NCI-H187 (cell line): ENCODE data around the gene RPS19BP1.

Experiments
- DNase-seq, 2 experiments: peaks; one replicate each; lab custom pipeline; 2025; lab: John Stamatoyannopoulos, UW

RPS19BP1 gene, protein sequence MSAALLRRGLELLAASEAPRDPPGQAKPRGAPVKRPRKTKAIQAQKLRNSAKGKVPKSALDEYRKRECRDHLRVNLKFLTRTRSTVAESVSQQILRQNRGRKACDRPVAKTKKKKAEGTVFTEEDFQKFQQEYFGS

DNA sequence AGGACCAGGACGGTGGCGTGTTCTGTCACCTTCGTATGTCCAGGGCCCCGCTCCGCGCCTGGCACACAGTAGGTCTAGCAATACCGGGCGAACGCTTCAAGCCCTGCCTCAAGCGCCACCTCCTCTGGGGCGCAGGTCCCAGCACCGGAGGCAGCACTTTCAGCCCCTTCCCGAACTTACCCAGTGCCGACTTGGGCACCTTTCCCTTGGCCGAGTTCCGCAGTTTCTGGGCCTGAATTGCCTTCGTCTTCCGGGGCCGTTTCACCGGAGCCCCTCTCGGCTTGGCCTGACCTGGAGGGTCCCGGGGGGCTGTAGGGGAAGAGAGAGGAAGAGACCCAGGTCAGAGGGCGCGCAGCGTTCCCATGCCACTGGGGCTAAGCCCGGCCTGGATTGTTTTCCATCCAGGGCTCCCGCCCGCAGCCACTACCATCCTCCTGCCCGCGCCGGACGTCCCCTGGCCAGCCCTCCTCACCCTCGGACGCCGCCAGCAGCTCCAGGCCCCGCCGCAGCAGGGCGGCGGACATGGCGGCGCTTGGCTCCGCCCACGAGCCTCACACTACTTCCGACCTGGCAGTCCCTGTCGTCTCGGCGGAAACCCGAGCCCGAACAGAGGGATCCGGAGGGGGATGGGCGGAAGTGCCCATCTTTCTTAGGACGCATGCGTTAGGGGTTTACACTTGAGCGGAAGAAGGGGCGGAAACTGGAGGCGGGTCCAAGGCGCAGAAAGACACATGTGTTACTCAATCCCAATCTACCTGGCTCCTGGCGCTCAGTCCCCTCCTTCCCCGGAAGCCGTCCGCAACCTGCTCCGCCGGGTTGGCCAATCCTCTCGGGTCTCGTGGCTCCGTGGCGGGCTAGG, at the start of gene RPS19BP1:
TSS of gene RPS19BP1 (minus strand) at position 534 of the 859 bp plus-strand sequence. CDS start at position 524, 10 bp downstream.
- peak; percentile 92 to 97 for DNase-seq

DNA sequence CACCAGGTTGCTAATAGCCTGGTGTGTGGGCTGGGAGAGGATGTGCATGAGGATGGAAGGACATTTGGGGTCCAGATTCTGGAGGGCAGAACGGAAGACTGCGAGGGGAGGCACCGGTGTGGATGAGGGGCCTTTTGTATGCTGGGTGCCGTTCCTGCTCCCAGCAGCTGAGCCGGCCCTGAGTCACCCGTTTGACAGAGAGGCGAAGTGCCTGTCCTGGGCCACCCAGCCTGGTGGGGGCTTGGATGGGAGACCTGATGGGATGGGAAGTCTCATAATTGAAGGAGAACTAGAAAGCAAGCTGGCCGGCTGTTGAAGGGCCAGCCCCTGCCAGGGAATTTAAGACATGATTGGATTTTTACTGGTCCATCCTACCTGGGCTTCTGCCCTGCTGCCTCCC, 48.8 kb upstream of the RPS19BP1 start:
- DNase-seq = no peak

DNA sequence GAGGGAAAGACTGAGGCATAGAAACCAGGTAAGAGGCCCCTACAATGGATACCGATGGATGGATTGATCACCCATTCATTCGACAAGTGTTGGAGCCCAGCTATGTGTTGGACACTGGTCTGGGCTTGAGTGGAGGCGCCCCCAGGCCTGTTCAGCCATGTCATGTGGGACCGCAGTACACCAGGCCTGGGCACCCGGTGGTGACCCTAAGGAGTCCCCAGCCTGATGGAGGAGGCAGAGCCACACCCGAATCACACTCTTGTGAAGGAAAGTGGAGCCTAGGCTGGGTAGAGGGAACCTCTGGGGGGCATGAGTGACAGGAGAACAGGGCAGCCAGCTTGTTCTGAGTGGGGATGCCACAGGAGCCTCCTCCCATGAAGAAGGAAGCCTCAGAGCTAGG, 48.2 kb upstream of the RPS19BP1 start:
- DNase-seq = no peak

DNA sequence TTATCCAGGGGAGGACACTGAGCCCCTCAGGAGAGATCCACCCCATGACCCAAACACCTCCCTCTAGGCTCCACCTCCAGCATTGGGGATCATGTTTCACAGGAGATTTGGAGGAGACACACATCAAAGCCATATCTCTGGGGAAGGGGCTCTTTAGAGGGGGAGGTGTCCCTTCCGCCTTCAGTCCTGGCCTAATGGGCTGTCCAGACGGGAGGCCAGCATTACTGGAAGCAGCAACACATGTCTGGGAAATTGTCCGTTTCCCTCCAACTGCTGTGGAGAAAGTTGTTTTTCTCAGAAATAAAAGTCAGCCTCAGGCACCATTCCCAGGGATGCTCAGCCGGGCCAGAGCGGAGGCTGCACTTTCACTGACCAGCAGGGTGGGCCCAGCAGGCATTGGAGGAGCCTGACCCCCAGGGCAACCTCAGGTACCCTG, 47.5 kb upstream of the RPS19BP1 start:
- no peak for DNase-seq

DNA sequence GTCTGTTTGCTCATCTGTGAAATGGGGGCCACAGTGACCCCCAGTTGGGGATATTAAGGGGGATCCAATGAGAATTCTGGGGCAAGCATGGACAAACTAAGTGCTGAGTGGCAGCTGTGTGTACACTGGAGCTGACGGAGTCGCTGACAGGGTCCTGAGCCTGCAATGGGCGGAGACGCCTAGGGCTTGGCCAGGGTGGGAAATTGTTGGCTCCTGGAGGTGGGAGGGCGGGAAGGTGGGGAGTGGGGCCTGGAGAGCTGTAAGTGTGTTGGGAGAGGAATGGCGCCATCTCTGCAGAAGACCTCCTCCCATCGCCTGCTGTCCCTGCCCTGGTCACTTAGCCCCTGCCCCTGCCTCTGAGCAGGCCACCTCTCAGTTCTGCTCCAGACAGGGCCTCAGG, 45.4 kb upstream of the RPS19BP1 start:
- DNase-seq = no peak

DNA sequence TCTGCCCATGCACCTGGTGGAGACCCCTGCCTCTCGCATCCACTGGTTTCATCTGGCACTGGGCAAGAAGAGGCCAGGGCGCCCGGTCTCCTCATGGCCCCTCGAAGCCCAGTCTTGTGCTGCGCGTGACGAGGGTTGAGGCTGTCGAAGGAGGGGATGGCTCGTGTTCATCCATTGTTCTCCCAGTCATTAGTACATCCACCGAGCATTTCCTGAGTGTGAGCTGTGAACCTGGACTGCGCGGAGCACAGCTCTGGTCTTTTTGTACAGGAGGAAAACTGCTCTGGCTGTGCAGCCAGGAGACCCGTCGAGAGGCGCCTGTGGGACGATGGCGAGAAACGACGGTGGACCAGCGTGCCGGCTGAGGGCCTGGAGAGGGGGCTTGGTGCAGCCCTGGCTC, 44.8 kb upstream of the RPS19BP1 start:
- no peak for DNase-seq

DNA sequence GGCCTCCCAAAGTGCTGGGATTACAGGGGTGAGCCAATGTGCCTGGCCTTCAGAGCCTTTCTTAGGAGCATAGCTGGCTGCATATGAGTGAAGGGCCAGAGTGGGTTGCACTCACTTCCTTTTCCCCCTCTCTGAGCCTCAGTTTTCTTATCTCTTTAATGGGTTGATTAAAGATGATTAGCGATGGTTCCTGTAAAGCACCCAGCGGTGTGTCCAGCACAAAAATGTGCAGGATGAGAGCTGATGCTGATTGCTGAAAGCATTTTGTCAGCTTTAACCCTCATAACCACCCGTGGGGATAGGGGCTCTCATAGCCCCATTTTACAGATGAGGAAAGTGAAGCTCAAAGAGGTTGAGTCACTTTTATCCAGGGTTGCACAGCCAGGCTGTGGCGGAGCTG, 43.5 kb upstream of the RPS19BP1 start:
- DNase-seq = no peak

DNA sequence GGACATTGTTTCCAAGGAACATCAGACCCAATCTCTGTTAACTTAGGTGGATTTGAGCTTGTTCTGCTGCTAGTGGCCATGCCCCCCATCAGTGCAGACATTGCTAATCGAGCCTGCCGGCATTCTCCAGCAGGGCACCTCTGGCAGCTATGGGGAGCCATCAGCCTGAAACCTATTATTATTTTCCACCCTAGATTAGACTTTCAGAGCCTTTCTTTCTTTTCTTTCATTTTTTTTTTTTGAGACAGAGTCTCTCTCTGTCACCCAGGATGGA, 42.9 kb upstream of the RPS19BP1 start:
- DNase-seq = no peak

DNA sequence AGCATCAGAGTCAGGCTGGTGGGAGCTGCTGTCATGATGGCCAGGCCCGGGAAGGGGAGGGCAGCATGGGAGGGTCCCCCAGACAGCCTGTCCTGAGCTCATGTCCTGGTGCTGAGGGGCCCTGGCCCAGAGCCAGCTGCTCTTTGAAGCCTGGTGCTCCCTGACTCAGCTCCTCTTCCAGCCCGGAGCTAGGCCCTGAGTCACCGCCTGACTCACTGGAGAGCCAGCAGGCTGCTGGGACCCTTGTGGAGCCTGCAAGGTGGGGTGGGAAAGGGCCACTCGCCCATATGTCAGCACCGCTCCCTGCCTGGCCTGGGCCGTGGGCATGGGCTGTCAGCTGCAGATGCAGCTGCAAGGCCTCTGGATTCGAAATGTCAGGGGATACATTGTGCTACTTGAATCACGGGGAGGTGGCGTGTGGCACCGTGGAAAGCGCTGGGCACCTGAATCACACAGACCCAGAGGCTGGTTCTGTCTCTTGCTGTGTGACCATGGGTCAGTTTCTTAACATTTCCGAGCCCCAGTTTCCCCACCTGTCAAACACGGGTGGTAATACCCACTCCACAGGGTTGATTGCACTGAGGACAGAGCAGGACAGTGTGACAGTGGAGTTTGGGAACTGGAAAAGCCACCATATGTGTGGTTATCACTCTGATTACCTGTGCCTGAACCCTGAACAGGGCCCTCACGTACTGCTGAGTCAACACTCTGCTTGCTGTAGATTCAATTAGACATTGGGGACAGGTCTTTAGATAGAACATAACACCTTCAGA, 42.4 kb upstream of the RPS19BP1 start:
- no peak for DNase-seq

DNA sequence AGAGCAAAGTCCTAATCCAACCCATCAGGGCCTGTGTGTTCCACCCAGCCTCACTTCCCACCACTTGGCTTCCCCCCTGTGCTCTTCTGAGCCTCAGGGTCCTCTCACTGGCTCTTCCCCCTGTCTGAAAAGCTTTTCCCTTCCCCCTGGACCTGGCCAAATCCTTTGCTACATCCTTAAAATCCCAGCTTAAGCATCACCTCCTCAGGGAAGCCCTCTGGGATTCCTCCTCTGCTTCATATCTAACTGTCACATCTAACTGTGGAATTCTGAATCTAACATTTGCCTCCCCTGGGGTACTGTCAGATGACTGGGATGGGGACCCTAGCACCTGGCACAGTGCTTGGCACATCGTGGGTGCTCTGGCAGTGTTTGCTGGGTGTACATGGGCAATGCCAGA, 39.0 kb upstream of the RPS19BP1 start:
- DNase-seq = no peak

DNA sequence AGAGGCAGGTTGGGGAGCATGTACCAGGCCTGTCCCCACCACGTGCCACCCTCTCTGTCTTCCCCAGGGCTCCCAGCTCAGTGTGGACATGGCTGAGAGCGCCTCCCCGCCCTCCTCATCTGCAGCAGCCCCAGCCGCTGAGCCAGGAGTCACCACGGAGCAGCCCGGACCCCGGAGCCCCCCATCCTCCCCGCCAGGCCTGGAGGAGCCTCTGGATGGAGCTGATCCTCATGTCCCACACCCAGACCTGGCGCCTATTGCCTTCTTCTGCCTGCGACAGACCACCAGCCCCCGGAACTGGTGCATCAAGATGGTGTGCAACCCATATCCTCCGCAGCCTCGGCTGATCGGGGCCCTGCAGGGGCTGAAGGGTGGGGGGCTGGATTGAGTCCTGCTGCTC, 38.1 kb upstream of the RPS19BP1 start, which contains the start of gene CACNA1I:
TSS of gene CACNA1I (plus strand) at position 89 of the 400 bp plus-strand sequence. CDS start at position 89, 0 bp downstream.
- DNase-seq = no peak

DNA sequence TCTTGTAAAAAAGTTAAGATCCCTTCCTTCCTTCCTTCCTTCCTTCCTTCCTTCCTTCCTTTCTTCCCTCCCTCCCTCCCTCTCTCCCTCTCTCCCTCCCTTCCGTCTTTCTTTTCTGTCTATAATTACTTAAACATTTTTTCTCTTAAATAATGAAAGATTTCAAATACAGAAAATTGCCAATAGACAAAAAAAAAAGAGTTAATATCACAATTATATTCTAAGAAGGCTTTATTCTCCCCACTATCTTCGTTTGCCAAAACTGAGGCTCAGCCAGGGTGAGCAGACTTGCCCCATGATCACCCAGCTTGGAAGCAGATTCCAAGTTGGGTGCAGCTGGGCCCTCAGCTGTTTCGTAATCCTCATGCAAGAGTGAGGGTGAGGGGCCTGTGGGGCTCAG, 37.7 kb upstream of the RPS19BP1 start:
- DNase-seq = no peak

DNA sequence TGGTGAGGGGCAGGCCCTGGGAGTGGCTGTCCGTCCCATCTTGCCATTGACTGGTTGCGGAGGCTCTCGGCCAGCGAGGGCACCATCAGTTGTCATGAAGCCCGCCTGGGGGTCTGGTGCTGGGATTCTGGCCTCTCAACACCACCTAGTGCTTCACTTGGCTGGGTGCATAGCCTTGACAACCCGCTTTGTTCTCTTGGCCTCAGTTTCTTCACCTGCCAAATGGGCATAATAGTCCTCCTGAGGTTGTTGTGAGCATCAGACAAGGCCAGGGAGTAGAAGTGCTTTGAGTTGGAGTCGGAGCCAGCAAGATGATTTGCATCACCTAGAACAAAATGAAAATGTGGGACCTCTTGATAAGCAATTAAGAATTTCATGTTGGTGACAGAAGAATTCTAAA, 36.5 kb upstream of the RPS19BP1 start:
- no peak for DNase-seq

DNA sequence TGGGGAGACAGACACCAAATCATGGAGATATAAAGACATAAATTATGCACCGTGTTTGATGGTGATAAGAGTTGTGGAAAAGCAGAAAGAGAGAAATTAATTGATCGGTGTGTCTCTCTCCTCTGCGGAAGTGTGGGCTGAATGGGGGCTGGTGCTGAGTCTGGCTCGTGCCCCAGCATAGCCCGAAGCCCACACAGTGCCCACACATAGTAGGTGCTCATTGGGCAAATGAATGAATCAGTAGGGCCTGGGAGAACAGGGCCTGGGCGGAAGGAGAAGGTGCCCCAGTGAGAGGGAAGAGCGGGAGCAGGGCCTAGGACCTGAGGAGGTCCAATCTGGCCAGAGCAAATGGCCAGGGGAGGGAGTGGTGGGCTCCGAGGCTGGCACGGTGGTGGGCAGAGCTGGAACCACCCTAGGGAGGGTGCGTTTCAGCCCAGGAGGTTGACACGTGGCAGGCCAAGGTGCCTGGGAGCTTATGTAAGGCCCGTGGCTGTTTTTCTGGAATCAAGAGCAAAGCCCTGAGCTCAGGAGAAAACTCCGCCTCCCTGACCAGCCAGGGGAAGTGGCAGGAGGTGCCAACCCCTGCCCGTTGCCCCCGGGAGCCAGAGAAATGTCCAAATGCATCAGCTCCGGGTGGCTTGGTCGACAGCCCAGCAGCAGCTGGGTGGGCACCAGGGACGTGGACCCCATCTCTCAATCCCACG, 35.9 kb upstream of the RPS19BP1 start:
- no peak for DNase-seq

DNA sequence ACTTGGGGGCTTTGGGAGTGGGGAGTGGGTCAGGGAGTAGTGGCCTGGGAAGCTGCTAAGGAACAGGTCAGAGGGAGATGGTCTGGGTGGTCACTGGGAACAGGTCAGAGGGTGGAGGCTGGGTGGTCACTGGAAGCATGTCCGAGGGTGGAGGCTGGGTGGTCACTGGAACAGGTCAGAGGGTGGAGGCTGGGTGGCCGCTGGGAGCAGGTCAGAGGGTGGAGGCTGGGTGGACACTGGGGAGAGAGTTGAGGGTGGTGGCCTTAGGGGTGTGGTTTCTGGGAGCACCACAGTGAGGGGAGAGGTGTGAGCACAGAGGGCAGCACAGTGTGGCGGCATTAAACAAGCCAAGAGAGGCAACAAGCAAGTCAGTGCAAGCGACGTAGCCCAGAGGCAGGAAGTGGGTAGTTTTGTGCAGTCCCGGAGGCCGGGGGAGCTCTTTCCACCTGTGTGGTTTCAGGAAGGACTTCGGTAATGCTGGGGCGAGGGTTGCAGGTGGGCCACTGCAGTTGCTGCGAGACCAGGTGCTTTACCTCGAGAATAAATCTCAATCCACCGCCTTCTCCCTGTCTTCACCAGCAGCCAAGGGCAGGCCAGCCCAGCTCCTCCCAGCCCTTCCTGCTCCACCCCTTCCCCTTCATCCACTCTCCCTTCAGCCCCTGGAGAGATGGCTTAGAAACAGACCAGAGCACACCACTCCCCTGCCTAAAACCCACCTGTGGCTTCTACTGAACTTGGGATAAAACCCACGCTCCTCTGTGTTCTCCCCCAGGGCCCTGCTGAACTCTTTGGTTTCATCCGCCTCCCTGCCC, 34.8 kb upstream of the RPS19BP1 start:
- no peak for DNase-seq

DNA sequence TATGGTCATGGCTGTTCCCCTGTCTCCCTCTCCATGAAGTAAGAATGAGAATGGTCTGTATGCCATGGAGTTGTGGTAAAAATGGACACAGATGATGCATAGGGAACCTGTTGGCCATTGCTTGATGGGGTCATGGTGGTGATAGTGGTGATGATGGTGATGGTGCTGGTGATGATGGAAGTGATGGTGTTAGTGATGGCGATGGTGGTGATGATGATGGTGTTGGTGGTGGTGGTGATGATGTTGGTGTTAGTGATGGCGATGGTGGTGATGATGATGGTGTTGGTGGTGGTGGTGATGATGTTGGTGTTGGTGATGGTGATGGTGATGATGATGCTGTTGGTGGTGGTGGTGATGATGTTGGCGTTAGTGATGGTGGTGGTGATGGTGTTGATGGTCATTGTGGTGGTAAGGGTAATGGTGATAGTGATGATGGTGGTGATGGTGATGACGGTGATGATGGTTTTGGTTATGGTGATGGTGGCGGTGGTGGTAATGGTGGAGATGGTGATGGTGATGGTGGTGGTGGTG, 32.9 kb upstream of the RPS19BP1 start:
- DNase-seq = no peak

DNA sequence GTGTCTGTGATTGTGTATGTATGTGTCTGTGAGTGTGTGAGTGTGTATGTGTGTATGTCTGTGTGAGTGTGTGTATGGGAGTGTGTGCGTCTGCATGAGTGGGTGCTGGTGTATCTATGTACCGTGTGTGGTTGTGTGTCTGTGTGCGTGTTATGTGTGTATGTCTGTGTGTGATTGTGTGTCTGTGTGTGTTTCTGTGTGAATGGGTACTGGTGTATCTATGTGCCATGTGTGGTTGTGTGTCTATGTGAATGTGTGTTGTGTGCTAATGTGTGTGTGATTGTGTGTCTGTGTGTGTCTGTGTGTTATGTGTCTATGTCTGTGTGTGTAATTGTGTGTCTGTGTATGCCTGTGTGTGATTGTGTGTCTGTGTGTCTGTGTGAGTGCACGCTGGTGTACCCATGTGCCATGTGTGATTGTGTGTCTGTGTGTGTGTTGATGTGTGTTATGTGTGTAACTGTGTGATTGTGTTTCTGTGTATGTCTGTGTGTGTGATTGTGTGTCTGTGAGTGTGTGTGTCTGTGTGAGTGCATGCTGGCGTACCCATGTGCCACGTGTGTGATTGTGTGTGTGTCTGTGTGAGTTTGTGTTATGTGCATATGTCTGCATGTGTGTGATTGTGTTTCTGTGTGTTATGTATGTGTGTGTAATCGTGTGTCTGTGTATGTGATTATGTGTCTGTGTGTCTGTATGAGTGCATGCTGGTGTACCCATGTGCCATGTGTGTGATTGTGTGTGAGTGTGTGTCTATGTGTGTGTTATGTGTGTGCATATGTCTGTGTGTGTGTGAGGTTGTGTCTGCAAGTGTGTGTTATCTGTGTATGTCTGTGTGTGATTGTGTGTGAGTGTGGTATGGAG, 31.3 kb upstream of the RPS19BP1 start:
- DNase-seq = no peak

DNA sequence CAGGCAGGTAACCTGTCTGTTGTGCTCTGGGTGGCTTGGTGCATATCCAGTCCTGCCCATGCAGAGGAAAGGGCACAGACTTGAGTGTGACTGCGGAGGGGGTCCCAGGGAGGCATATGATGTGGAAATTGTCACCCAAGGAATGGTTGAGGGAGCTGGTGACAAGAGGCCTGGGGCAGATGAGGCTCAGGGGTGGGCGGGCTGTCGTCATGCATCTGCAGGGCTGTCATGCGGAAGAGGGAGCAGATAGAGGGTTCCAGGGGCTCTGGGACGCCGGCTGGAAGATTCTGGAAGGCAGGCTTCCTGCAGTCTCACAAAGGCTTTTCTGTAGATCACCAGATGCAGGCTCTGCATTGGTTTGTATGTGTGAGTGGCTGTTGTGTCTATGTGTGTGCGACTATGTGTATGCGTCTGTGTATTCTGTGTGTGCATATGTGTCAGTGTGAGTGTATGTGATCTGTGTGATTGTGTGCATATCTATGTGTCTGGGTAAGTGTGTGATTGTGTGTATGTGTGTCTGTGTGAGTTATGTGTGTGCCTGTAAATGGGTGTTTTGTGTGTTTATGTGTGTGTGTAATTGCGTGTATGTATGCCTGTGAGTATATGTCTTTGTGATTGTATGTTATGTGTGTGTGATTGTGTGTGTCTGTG, 30.4 kb upstream of the RPS19BP1 start:
- no peak for DNase-seq

DNA sequence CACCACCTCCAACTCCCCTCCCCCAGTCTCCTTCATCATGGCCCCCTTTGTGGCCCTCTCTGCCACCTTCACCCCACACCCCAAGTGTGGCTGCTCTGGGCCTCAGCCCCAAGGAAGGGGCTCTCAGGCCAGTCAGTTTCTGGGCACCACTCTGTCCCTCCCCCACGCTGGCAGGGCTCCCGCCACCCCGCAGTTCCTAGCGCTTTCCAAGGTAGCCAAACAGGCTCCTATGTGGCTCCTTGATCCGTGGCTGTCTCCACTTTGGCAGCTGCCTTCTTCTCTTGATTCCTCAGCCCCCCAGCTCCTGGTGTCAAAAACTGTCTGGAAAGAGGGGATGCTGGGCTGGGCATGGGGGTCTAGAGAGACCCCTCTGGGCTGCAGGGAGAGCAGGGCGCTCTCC, 27.6 kb upstream of the RPS19BP1 start:
- no peak for DNase-seq
